Astrocyte (in vitro differentiated cells and primary cell): ENCODE results near the gene CYP2F1.
"Not testable (repeated sequence)": the region's sequence is repeated elsewhere in the genome, so short reads cannot be mapped to it uniquely, and the experiment has no call there.

Experiments used
- EZH2 ChIP-seq: IDR thresholded peaks from 2 replicates; pipeline ENCODE4 v1.6.1; 2012; ENCODE audit warnings: mild to moderate bottlenecking, low read length, inconsistent platforms; ENCODE audit not compliant: insufficient read depth
- TF ChIP-seq, protein P1 (sequence below): IDR thresholded peaks from 2 replicates; pipeline ENCODE4 v1.5.1; 2011; ENCODE audit warnings: low read depth, mild to moderate bottlenecking, inconsistent platforms, low read length, moderate library complexity; ENCODE audit not compliant: insufficient read depth

- TF ChIP-seq, protein P1, sequence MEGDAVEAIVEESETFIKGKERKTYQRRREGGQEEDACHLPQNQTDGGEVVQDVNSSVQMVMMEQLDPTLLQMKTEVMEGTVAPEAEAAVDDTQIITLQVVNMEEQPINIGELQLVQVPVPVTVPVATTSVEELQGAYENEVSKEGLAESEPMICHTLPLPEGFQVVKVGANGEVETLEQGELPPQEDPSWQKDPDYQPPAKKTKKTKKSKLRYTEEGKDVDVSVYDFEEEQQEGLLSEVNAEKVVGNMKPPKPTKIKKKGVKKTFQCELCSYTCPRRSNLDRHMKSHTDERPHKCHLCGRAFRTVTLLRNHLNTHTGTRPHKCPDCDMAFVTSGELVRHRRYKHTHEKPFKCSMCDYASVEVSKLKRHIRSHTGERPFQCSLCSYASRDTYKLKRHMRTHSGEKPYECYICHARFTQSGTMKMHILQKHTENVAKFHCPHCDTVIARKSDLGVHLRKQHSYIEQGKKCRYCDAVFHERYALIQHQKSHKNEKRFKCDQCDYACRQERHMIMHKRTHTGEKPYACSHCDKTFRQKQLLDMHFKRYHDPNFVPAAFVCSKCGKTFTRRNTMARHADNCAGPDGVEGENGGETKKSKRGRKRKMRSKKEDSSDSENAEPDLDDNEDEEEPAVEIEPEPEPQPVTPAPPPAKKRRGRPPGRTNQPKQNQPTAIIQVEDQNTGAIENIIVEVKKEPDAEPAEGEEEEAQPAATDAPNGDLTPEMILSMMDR: peak; percentile 54
- not testable (repeated sequence) for TF ChIP-seq EZH2
Observed at GRCh38 chr19:41126765-41127203, 12.6 kb downstream of the CYP2F1 start.
